ENCODE measurements around the gene CNIH3. TPM values are rescaled to one million over a fixed set of nuclear protein-coding genes. Genes with fewer than 3 reads are reported as not detected.

CNIH3 gene
- total RNA-seq, 1 experiment from 2014 or later = 3.7 TPM

- no peak for ATAC-seq
- ChIA-PET CTCF (interaction anchor here (0.5 kb wide), 1 partner anchor 33 kb away, joined by 3 read pairs; no protein-coding TSS in a partner anchor), POLR2A (interaction anchor here (0.7 kb wide), 1 partner anchor 36 kb away, joined by 3 read pairs; no protein-coding TSS in a partner anchor)
Measured at GRCh38 chr1:224588515-224588914, 27.6 kb upstream of the CNIH3 start.

DNA sequence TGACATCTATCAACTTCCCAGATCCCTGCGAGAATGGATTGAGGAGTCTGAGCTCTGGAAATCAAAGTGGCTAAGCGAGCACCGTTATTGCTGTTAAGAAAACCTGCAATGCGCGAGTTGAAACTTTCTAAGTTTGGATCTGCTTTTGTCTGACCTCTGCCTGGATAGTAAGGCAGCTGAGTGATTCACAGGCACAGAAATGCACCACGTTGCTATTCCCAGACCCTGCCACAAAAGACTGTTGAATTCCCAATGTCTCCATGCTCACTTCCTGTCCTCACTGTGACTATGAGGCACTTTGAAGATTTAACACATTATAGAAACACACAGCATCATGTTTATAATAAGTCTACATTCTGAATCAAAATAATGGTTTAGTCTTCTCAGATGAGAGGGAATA is 27.1 kb upstream of the CNIH3 start:
- Histone ChIP-seq H3K27ac (ENCODE audit: low read length) (no peak overlapping the region), H3K36me3 (ENCODE audit: control insufficient read depth, insufficient read depth, low read length) (no peaks in the 10 kb centered on the region), H3K27me3 (ENCODE audit: control insufficient read depth, insufficient read depth, low read length) (no peaks in the 10 kb centered on the region), H3K9me3 (ENCODE audit: control insufficient read depth, insufficient read depth, low read depth, low read length) (no peaks in the 10 kb centered on the region), H3K4me3 (ENCODE audit: low read depth in 2 of 2, low read length in 2 of 2) (no peak overlapping the region), H3K4me1 (ENCODE audit: control insufficient read depth, insufficient read depth, low read length) (no peaks in the 10 kb centered on the region)
- CTCF ChIA-PET = no interaction called here
- in situ Hi-C loops (cut with HindIII; ENCODE audit: low pct_unique_long_range_greater_than_20kb, low sequenced_read_pairs) = no loop called here
- no TSS peak for BruUV-seq (replicated peaks)
- intact Hi-C loops (cut with micrococcal nuclease; ENCODE audit: unreplicated experiment) = no loop called here
- TF ChIP-seq TCF7L2 (IDR thresholded peaks at IDR 0.05; ENCODE audit: low read depth, low read length) (no peak), CTCF (IDR thresholded peaks at IDR 0.05) (no peak), SIN3A (IDR thresholded peaks at IDR 0.05; ENCODE audit: borderline replicate concordance, insufficient read depth, low read depth, low read length) (no peak), POLR2AphosphoS5 (IDR thresholded peaks at IDR 0.05; ENCODE audit: low read depth, low read length) (no peak)
- TF ChIP-seq, protein P1, sequence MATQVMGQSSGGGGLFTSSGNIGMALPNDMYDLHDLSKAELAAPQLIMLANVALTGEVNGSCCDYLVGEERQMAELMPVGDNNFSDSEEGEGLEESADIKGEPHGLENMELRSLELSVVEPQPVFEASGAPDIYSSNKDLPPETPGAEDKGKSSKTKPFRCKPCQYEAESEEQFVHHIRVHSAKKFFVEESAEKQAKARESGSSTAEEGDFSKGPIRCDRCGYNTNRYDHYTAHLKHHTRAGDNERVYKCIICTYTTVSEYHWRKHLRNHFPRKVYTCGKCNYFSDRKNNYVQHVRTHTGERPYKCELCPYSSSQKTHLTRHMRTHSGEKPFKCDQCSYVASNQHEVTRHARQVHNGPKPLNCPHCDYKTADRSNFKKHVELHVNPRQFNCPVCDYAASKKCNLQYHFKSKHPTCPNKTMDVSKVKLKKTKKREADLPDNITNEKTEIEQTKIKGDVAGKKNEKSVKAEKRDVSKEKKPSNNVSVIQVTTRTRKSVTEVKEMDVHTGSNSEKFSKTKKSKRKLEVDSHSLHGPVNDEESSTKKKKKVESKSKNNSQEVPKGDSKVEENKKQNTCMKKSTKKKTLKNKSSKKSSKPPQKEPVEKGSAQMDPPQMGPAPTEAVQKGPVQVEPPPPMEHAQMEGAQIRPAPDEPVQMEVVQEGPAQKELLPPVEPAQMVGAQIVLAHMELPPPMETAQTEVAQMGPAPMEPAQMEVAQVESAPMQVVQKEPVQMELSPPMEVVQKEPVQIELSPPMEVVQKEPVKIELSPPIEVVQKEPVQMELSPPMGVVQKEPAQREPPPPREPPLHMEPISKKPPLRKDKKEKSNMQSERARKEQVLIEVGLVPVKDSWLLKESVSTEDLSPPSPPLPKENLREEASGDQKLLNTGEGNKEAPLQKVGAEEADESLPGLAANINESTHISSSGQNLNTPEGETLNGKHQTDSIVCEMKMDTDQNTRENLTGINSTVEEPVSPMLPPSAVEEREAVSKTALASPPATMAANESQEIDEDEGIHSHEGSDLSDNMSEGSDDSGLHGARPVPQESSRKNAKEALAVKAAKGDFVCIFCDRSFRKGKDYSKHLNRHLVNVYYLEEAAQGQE (IDR thresholded peaks at IDR 0.05; ENCODE audit: insufficient read depth in 1 of 2, low read depth in 2 of 2, low read length in 1 of 2) = no peak
- ATAC-seq (no peak), DNase-seq (ENCODE audit: low read depth, low spot score) (no peak)
- POLR2A ChIA-PET = interaction anchor here (0.6 kb wide), 1 partner anchor 1287 kb away, joined by 14 read pairs; no protein-coding TSS in a partner anchor

More at GRCh38 chr1:224588515-224588914, 27.6 kb upstream of the CNIH3 start:
- H3K36me3 ChIP-seq (ENCODE audit: control insufficient read depth, insufficient read depth, low read length) = no peaks in the 10 kb centered on the region
- BruUV-seq (replicated peaks) = no TSS peak
- no peaks in the 10 kb centered on the region for H3K9me3 ChIP-seq (ENCODE audit: control insufficient read depth, insufficient read depth, low read depth, low read length)
- no peak overlapping the region for H3K27ac ChIP-seq (ENCODE audit: low read length)
- intact Hi-C loops (cut with micrococcal nuclease; ENCODE audit: unreplicated experiment) = no loop called here
- in situ Hi-C loops (cut with HindIII; ENCODE audit: low pct_unique_long_range_greater_than_20kb, low sequenced_read_pairs) = no loop called here
- no peak for DNase-seq (ENCODE audit: low read depth, low spot score)
- no peak for TF ChIP-seq POLR2AphosphoS5 (IDR thresholded peaks at IDR 0.05; ENCODE audit: low read depth, low read length)
- TF ChIP-seq, protein P1 (IDR thresholded peaks at IDR 0.05; ENCODE audit: insufficient read depth in 1 of 2, low read depth in 2 of 2, low read length in 1 of 2) = no peak
- no peak for TF ChIP-seq SIN3A (IDR thresholded peaks at IDR 0.05; ENCODE audit: borderline replicate concordance, insufficient read depth, low read depth, low read length)
- no peak for TF ChIP-seq CTCF (IDR thresholded peaks at IDR 0.05)
- TF ChIP-seq TCF7L2 (IDR thresholded peaks at IDR 0.05; ENCODE audit: low read depth, low read length) = no peak
- H3K4me1 ChIP-seq (ENCODE audit: control insufficient read depth, insufficient read depth, low read length) = no peaks in the 10 kb centered on the region
- no peak overlapping the region for H3K4me3 ChIP-seq (ENCODE audit: low read depth in 2 of 2, low read length in 2 of 2)
- H3K27me3 ChIP-seq (ENCODE audit: control insufficient read depth, insufficient read depth, low read length) = no peaks in the 10 kb centered on the region
